Large intestine (tissue), 3 donors: ENCODE measurements around the gene DGCR6. TPM values are rescaled to one million over a fixed set of nuclear protein-coding genes. Genes with fewer than 3 reads are reported as not detected.
"Not testable (repeated sequence)": the region's sequence is repeated elsewhere in the genome, so short reads cannot be mapped to it uniquely, and the experiment has no call there.

Experiments
- DNase-seq, 2 donors: peaks; one replicate each; pipeline versions ENCODE4 v3.0.0 to v3.0.0-alpha.2; 2013
- H3K27ac ChIP-seq: one replicate; pipeline ENCODE4 v1.5.1; 2013; ENCODE audit warnings: low read length
- H3K27me3 ChIP-seq: 2 replicates; pipeline ENCODE4 v1.6.1; 2013; ENCODE audit warnings: low read length; ENCODE audit not compliant: control insufficient read depth, insufficient read depth
- H3K36me3 ChIP-seq: 2 replicates; pipeline ENCODE4 v1.6.1; 2013; ENCODE audit warnings: low read length; ENCODE audit not compliant: control insufficient read depth, insufficient read depth
- H3K4me1 ChIP-seq: one replicate; pipeline ENCODE4 v1.6.1; 2013; ENCODE audit warnings: low read length; ENCODE audit not compliant: control insufficient read depth, insufficient read depth
- H3K4me3 ChIP-seq: one replicate; pipeline ENCODE4 v1.5.1; 2013; ENCODE audit warnings: low read length
- H3K9me3 ChIP-seq: one replicate; pipeline ENCODE4 v1.6.1; 2013; ENCODE audit warnings: mild to moderate bottlenecking, low read depth, low read length, moderate library complexity; ENCODE audit not compliant: control insufficient read depth
- WGBS: methylation state at CpG from one replicate; pipeline ENCODE4 v1.1.5; 2013; ENCODE audit warnings: low lambda C conversion rate; ENCODE audit not compliant: insufficient coverage; 5-methylcytosine and 5-hydroxymethylcytosine counted together
- polyA plus RNA-seq: library from polyadenylated mRNA; unstranded; fragments of 120-200 nt; gene quantifications from one replicate; pipeline ENCODE4 v1.2.1, GENCODE V29; 2013

The DGCR6 gene
- polyA plus RNA-seq, 1 donor, result 5.9 TPM

- whole genome bisulfite sequencing, result no CpG with 5 or more reads among the region's 14 CpGs
- not testable (repeated sequence) for DNase-seq, H3K4me3 ChIP-seq, H3K4me1 ChIP-seq, H3K36me3 ChIP-seq, H3K9me3 ChIP-seq, H3K27ac ChIP-seq, H3K27me3 ChIP-seq
These were observed 47.0 kb downstream of the DGCR6 start for GRCh38 chr22:18953128-18953527.

- H3K27me3 ChIP-seq, result not testable (repeated sequence)
These were observed 48.3 kb downstream of the DGCR6 start for GRCh38 chr22:18954303-18954989.

GRCh38 chr22:18954990-18955571 lies 49.0 kb downstream of the DGCR6 start:
- DNase-seq, result no peak
- H3K27ac ChIP-seq, result no peak overlapping the region
- no peak overlapping the region for H3K4me3 ChIP-seq
- no peaks in the 10 kb centered on the region for H3K4me1 ChIP-seq
- no peaks in the 10 kb centered on the region for H3K9me3 ChIP-seq
- H3K27me3 ChIP-seq, result no peaks in the 10 kb centered on the region
- no peaks in the 10 kb centered on the region for H3K36me3 ChIP-seq
- WGBS, result no CpG with 5 or more reads among the region's 15 CpGs

More at GRCh38 chr22:18954303-18954989, 48.3 kb downstream of the DGCR6 start:
- H3K36me3 ChIP-seq, H3K9me3 ChIP-seq, H3K4me3 ChIP-seq, H3K27ac ChIP-seq, H3K4me1 ChIP-seq: not testable (repeated sequence)
- WGBS, result no CpG with 5 or more reads among the region's 14 CpGs
- DNase-seq, result peak; percentile 19

GRCh38 chr22:18955696-18956095 lies 49.6 kb downstream of the DGCR6 start:
- no peaks in the 10 kb centered on the region for H3K9me3 ChIP-seq
- no CpG with 5 or more reads among the region's 10 CpGs for WGBS
- H3K27me3 ChIP-seq, result no peaks in the 10 kb centered on the region
- no peak for DNase-seq
- no peak overlapping the region for H3K4me3 ChIP-seq
- no peaks in the 10 kb centered on the region for H3K4me1 ChIP-seq
- H3K27ac ChIP-seq, result no peak overlapping the region
- no peaks in the 10 kb centered on the region for H3K36me3 ChIP-seq

- WGBS, result no CpG with 5 or more reads among the region's 15 CpGs
- H3K27me3 ChIP-seq, result not testable (repeated sequence)
These were observed 50.2 kb downstream of the DGCR6 start for GRCh38 chr22:18956121-18956895.

GRCh38 chr22:18956956-18957355 lies 50.8 kb downstream of the DGCR6 start:
- not testable (repeated sequence) for H3K4me3 ChIP-seq, H3K9me3 ChIP-seq, H3K4me1 ChIP-seq, H3K36me3 ChIP-seq, H3K27me3 ChIP-seq, H3K27ac ChIP-seq, DNase-seq
- no CpG with 5 or more reads among the region's 15 CpGs for WGBS

More at GRCh38 chr22:18956121-18956895, 50.2 kb downstream of the DGCR6 start:
- DNase-seq, H3K4me1 ChIP-seq, H3K4me3 ChIP-seq, H3K27ac ChIP-seq, H3K36me3 ChIP-seq, H3K9me3 ChIP-seq: not testable (repeated sequence)

- H3K36me3 ChIP-seq, H3K9me3 ChIP-seq, H3K27ac ChIP-seq, H3K27me3 ChIP-seq, H3K4me1 ChIP-seq, H3K4me3 ChIP-seq, DNase-seq: not testable (repeated sequence)
- no CpG with 5 or more reads among the region's 18 CpGs for WGBS
These were observed 51.7 kb downstream of the DGCR6 start for GRCh38 chr22:18957621-18958320.

- H3K36me3 ChIP-seq, H3K27me3 ChIP-seq, H3K4me3 ChIP-seq, H3K27ac ChIP-seq, DNase-seq, H3K9me3 ChIP-seq, H3K4me1 ChIP-seq: not testable (repeated sequence)
- WGBS, result no CpG with 5 or more reads among the region's 18 CpGs
These were observed 52.2 kb downstream of the DGCR6 start for GRCh38 chr22:18958321-18958705.

- DNase-seq, result peak in 1 of 2 donors; percentile 9
- no CpG with 5 or more reads among the region's 14 CpGs for WGBS
- not testable (repeated sequence) for H3K9me3 ChIP-seq, H3K27me3 ChIP-seq, H3K27ac ChIP-seq, H3K4me3 ChIP-seq, H3K36me3 ChIP-seq, H3K4me1 ChIP-seq
These were observed 52.6 kb downstream of the DGCR6 start for GRCh38 chr22:18958738-18959137.

- not testable (repeated sequence) for H3K36me3 ChIP-seq, DNase-seq, H3K27me3 ChIP-seq, H3K27ac ChIP-seq, H3K9me3 ChIP-seq, H3K4me1 ChIP-seq, H3K4me3 ChIP-seq
- WGBS, result no CpG with 5 or more reads among the region's 6 CpGs
These were observed 53.1 kb downstream of the DGCR6 start for GRCh38 chr22:18959266-18959665.
